ENCODE results near the gene KDM2A.
A peak's percentile ranks its signal among the peaks of the same experiment; 100 is the strongest.

KDM2A gene

GRCh38 chr11:67277231-67277961 is 158.3 kb downstream of the KDM2A start (continued):
- TF ChIP-seq ZNF398 (tag by site-specific recombination; IDR thresholded peaks at IDR 0.05) (no peak), ZBTB8A (tag by site-specific recombination; IDR thresholded peaks at IDR 0.05) (no peak), KLF1 (tag by site-specific recombination; IDR thresholded peaks at IDR 0.05) (peak; percentile 58; the same call in 1 of the 2 replicates), ZSCAN30 (tag by site-specific recombination; IDR thresholded peaks at IDR 0.05) (no peak; the same call in 1 of the 2 replicates), KLF9 (tag by site-specific recombination; IDR thresholded peaks at IDR 0.05; ENCODE audit: low read depth) (peak; percentile 57; the same call in 1 of the 2 replicates), ZXDB (tag by site-specific recombination; IDR thresholded peaks at IDR 0.05) (peak; percentile 100)

- CTCF ChIA-PET: interaction anchor here (0.7 to 1.5 kb wide), 3 partner anchors 11 to 257 kb away, joined by 3 to 6 read pairs (median 4); no protein-coding TSS in a partner anchor
- POLR2A ChIA-PET: interaction anchor here (0.6 to 1.7 kb wide), 3 partner anchors 10 to 15 kb away, joined by 3 to 11 read pairs (median 4); partner anchors contain the start of genes ANKRD13D and GRK2
- no peak overlapping the region for H3K4me3 ChIP-seq (ENCODE audit: low read depth, low read length)
- TF ChIP-seq ZNF148 (tag by site-specific recombination; IDR thresholded peaks at IDR 0.05; ENCODE audit: borderline replicate concordance) (no peak), CTCF (tag by site-specific recombination; IDR thresholded peaks at IDR 0.05) (no peak), TCF7L2 (IDR thresholded peaks at IDR 0.05; ENCODE audit: borderline replicate concordance, low read depth, low read length) (no peak), ZNF274 (IDR thresholded peaks at IDR 0.05; ENCODE audit: low read length) (no peak), ZNF274 (tag by site-specific recombination; IDR thresholded peaks at IDR 0.05; ENCODE audit: borderline replicate concordance) (no peak), ZNF473 (tag by site-specific recombination; IDR thresholded peaks at IDR 0.05) (no peak), ZNF214 (tag by site-specific recombination; IDR thresholded peaks at IDR 0.05; ENCODE audit: borderline replicate concordance) (no peak), ZSCAN18 (tag by site-specific recombination; IDR thresholded peaks at IDR 0.05) (no peak), ZBTB8A (tag by site-specific recombination; IDR thresholded peaks at IDR 0.05) (no peak), ZNF596 (tag by site-specific recombination; IDR thresholded peaks at IDR 0.05) (no peak), ZNF664 (tag by site-specific recombination; IDR thresholded peaks at IDR 0.05) (no peak), REST (tag by site-specific recombination; IDR thresholded peaks at IDR 0.05) (no peak), ZNF621 (tag by site-specific recombination; IDR thresholded peaks at IDR 0.05) (no peak), ZNF184 (tag by site-specific recombination; IDR thresholded peaks at IDR 0.05) (no peak), ZFP37 (tag by site-specific recombination; IDR thresholded peaks at IDR 0.05) (no peak), KLF9 (tag by site-specific recombination; IDR thresholded peaks at IDR 0.05; ENCODE audit: low read depth) (no peak), FEZF1 (tag by site-specific recombination; IDR thresholded peaks at IDR 0.05) (no peak), ZNF530 (tag by site-specific recombination; IDR thresholded peaks at IDR 0.05; ENCODE audit: low read depth) (no peak), ZNF544 (tag by site-specific recombination; IDR thresholded peaks at IDR 0.05) (no peak)
These were observed 159.3 kb downstream of the KDM2A start for GRCh38 chr11:67278135-67278938.

More at GRCh38 chr11:67278135-67278938, 159.3 kb downstream of the KDM2A start:
- H3K9me3 ChIP-seq (ENCODE audit: control insufficient read depth, insufficient read depth, low read depth, low read length): no peaks in the 10 kb centered on the region
- H3K27ac ChIP-seq (ENCODE audit: extremely low read depth, low read depth, low read length): peak overlapping the region; percentile 93; the same call in 1 of the 2 replicates
- H3K4me1 ChIP-seq (ENCODE audit: control insufficient read depth, insufficient read depth, low read length): peaks cover 4% of the 10 kb centered on the region
- peaks cover 0 to 65% of the 10 kb centered on the region in 2 experiments; a peak in 1 of 3 replicates for H3K36me3 ChIP-seq (ENCODE audit: control insufficient read depth in 2 of 2, insufficient read depth in 1 of 2, low read length in 2 of 2)
